Endodermal cell (in vitro differentiated cells): ENCODE data around the gene ARHGEF6. TPM values are rescaled to one million over a fixed set of nuclear protein-coding genes. Genes with fewer than 3 reads are reported as not detected.
"Not testable (repeated sequence)": the region's sequence is repeated elsewhere in the genome, so short reads cannot be mapped to it uniquely, and the experiment has no call there.

Experiments
- DNase-seq: peaks from one replicate; pipeline ENCODE4 v3.0.0-alpha.2; 2017
- H3K27ac ChIP-seq: 2 replicates; pipeline ENCODE4 v1.5.1; 2013; ENCODE audit warnings: mild to moderate bottlenecking, low read depth, low read length, moderate library complexity
- H3K27me3 ChIP-seq: 2 replicates; pipeline ENCODE4 v1.6.1; 2013; ENCODE audit warnings: mild to moderate bottlenecking, low read length, moderate library complexity; ENCODE audit not compliant: insufficient read depth, control insufficient read depth, poor library complexity, severe bottlenecking
- H3K36me3 ChIP-seq: 2 replicates; pipeline ENCODE4 v1.7.0; 2013; ENCODE audit warnings: mild to moderate bottlenecking, low read length, moderate library complexity; ENCODE audit not compliant: control insufficient read depth, insufficient read depth
- H3K4me1 ChIP-seq: one replicate; pipeline ENCODE4 v1.7.0; 2013; ENCODE audit warnings: low read length; ENCODE audit not compliant: control insufficient read depth, insufficient read depth
- H3K4me3 ChIP-seq: 2 replicates; pipeline ENCODE4 v1.5.1; 2013; ENCODE audit warnings: mild to moderate bottlenecking, low read length, moderate library complexity
- H3K9ac ChIP-seq: 2 replicates; pipeline ENCODE4 v1.6.1; 2013; ENCODE audit warnings: mild to moderate bottlenecking, low read length, moderate library complexity; ENCODE audit not compliant: poor library complexity, severe bottlenecking; ENCODE audit errors: extremely low read depth
- H3K9me3 ChIP-seq: 2 replicates; pipeline ENCODE4 v1.6.1; 2013; ENCODE audit warnings: mild to moderate bottlenecking, low read length, moderate library complexity; ENCODE audit not compliant: control insufficient read depth
- H3K27ac Mint-ChIP-seq: 2 replicates; pipeline ENCODE4 v1.8.0; 2020; ENCODE audit warnings: mixed read lengths
- H3K27me3 Mint-ChIP-seq: 2 replicates; pipeline ENCODE4 v1.8.0; 2021; ENCODE audit warnings: mild to moderate bottlenecking, mixed read lengths; ENCODE audit not compliant: insufficient read depth
- H3K36me3 Mint-ChIP-seq: 2 replicates; pipeline ENCODE4 v1.8.0; 2020; ENCODE audit warnings: low read depth, mixed read lengths
- H3K4me1 Mint-ChIP-seq: 2 replicates; pipeline ENCODE4 v1.8.0; 2020; ENCODE audit warnings: mixed read lengths
- H3K4me3 Mint-ChIP-seq: 2 replicates; pipeline ENCODE4 v1.8.0; 2020; ENCODE audit warnings: mild to moderate bottlenecking, moderate library complexity, mixed read lengths
- H3K9me3 Mint-ChIP-seq: 2 replicates; pipeline ENCODE4 v1.8.0; 2020; ENCODE audit warnings: mild to moderate bottlenecking, mixed read lengths
- CTCF ChIP-seq: fragments of 200-600 bp; sonication (generic); conservative IDR thresholded peaks from 2 replicates; pipeline ENCODE4 v1.5.0; 2021; ENCODE audit warnings: antibody characterized with exemption, mild to moderate bottlenecking
- WGBS, 2 experiments: methylation state at CpG; one replicate each; pipeline versions ENCODE4 v1.1.5 to v1.1.7; 2013; ENCODE audit warnings: missing lambda C conversion rate in 2 of 2, mixed read lengths in 1 of 2; ENCODE audit not compliant: insufficient coverage in 1 of 2, insufficient read length in 1 of 2; 5-methylcytosine and 5-hydroxymethylcytosine counted together
- total RNA-seq, 2 donors: library from RNA; stranded (reverse); fragmentation: NEBNext Ultra II Directional in 1 of 2; extraction: Animal tissue kit (Norgen Biotek cat#: 25700) in 1 of 2; gene quantifications; 2 replicates in 1 of 2; 3 replicates in 1 of 2; pipeline ENCODE4 v1.2.1, GENCODE V29; 2021

Gene ARHGEF6
- total RNA-seq, 2 donors from 2014 or later = 1.8 to 2.7 TPM

- H3K9me3 ChIP-seq = no peaks in the 10 kb centered on the region
- no peak for DNase-seq
- H3K9ac ChIP-seq = no peak overlapping the region
- H3K4me1 ChIP-seq = no peaks in the 10 kb centered on the region
- no peak for TF ChIP-seq CTCF
- no peak overlapping the region for H3K27ac ChIP-seq
- Mint-ChIP-seq H3K27ac (no peak overlapping the region), H3K4me3 (no peak overlapping the region), H3K27me3 (no peaks in the 10 kb centered on the region), H3K4me1 (peaks cover 7% of the 10 kb centered on the region), H3K9me3 (peaks cover 46% of the 10 kb centered on the region), H3K36me3 (no peaks in the 10 kb centered on the region)
- no peaks in the 10 kb centered on the region for H3K27me3 ChIP-seq
- H3K4me3 ChIP-seq = no peak overlapping the region
- no peaks in the 10 kb centered on the region for H3K36me3 ChIP-seq
These were observed 1.8 kb downstream of the ARHGEF6 start for GRCh38 chrX:136778916-136779315.

- H3K9me3 ChIP-seq = no peaks in the 10 kb centered on the region
- WGBS, 2 experiments = 65% methylated on average over 2 of the region's 3 CpGs; no CpG with 5 or more reads in 1 of the 2 experiments
- no peak overlapping the region for H3K4me3 ChIP-seq
- Mint-ChIP-seq H3K4me3 (no peak overlapping the region), H3K27me3 (no peaks in the 10 kb centered on the region), H3K27ac (no peak overlapping the region), H3K4me1 (peaks cover 7% of the 10 kb centered on the region), H3K36me3 (no peaks in the 10 kb centered on the region), H3K9me3 (peaks cover 49% of the 10 kb centered on the region)
- H3K27me3 ChIP-seq = no peaks in the 10 kb centered on the region
- TF ChIP-seq CTCF = no peak
- H3K27ac ChIP-seq = no peak overlapping the region
- no peaks in the 10 kb centered on the region for H3K36me3 ChIP-seq
- no peak overlapping the region for H3K9ac ChIP-seq
- no peak for DNase-seq
- no peaks in the 10 kb centered on the region for H3K4me1 ChIP-seq
These were observed 2.7 kb downstream of the ARHGEF6 start for GRCh38 chrX:136778020-136778419.

GRCh38 chrX:136773648-136774047, 7.1 kb downstream of the ARHGEF6 start:
- H3K36me3 Mint-ChIP-seq = no peaks in the 10 kb centered on the region
- no peaks in the 10 kb centered on the region for H3K36me3 ChIP-seq
- H3K27ac Mint-ChIP-seq = no peak overlapping the region
- H3K9me3 ChIP-seq = no peaks in the 10 kb centered on the region
- no peaks in the 10 kb centered on the region for H3K4me1 Mint-ChIP-seq
- DNase-seq = no peak
- TF ChIP-seq CTCF = no peak
- no peak overlapping the region for H3K27ac ChIP-seq
- no peak overlapping the region for H3K9ac ChIP-seq
- no peak overlapping the region for H3K4me3 Mint-ChIP-seq
- H3K4me1 ChIP-seq = no peaks in the 10 kb centered on the region
- H3K27me3 ChIP-seq = no peaks in the 10 kb centered on the region
- H3K27me3 Mint-ChIP-seq = no peaks in the 10 kb centered on the region
- no peak overlapping the region for H3K4me3 ChIP-seq
- peaks cover 54% of the 10 kb centered on the region for H3K9me3 Mint-ChIP-seq
- 90% methylated on average over 1 of the region's 2 CpGs; no CpG with 5 or more reads in 1 of the 2 experiments for WGBS, 2 experiments

- H3K27me3 Mint-ChIP-seq, H3K4me1 ChIP-seq, H3K4me3 ChIP-seq, H3K36me3 Mint-ChIP-seq, H3K27me3 ChIP-seq, H3K27ac ChIP-seq, H3K27ac Mint-ChIP-seq, DNase-seq, H3K9ac ChIP-seq, H3K4me3 Mint-ChIP-seq, H3K36me3 ChIP-seq, H3K4me1 Mint-ChIP-seq, H3K9me3 ChIP-seq: not testable (repeated sequence)
- H3K9me3 Mint-ChIP-seq = peaks cover 50% of the 10 kb centered on the region
- 100% methylated on average over 2 of the region's 2 CpGs; no CpG with 5 or more reads in 1 of the 2 experiments for WGBS, 2 experiments
These were observed 8.9 kb downstream of the ARHGEF6 start for GRCh38 chrX:136771869-136772268.
